Neuronal stem cell (in vitro differentiated cells): ENCODE data around the gene GLCCI1.

ENCODE experiments used
- DNase-seq: peaks from one replicate; pipeline ENCODE4 v3.0.0-alpha.2; 2013; ENCODE audit warnings: low spot score
- H2AFZ ChIP-seq: one replicate; pipeline ENCODE4 v1.6.1; 2013; ENCODE audit warnings: mild to moderate bottlenecking, low read length, inconsistent platforms
- H2AK5ac ChIP-seq: 2 replicates; pipeline ENCODE4 v1.6.1; 2013; ENCODE audit warnings: low read depth, mild to moderate bottlenecking, inconsistent platforms, low read length, moderate library complexity, mixed read lengths
- H2BK120ac ChIP-seq: 2 replicates; pipeline ENCODE4 v1.6.1; 2013; ENCODE audit warnings: low read depth, mild to moderate bottlenecking, inconsistent platforms, low read length, moderate library complexity, mixed read lengths
- H2BK12ac ChIP-seq: one replicate; pipeline ENCODE4 v1.6.1; 2013; ENCODE audit warnings: low read length, inconsistent platforms
- H2BK15ac ChIP-seq: 2 replicates; pipeline ENCODE4 v1.6.1; 2013; ENCODE audit warnings: mild to moderate bottlenecking, low read length, inconsistent platforms, mixed read lengths
- H2BK5ac ChIP-seq: one replicate; pipeline ENCODE4 v1.6.1; 2013; ENCODE audit warnings: inconsistent platforms, mild to moderate bottlenecking, low read length, moderate library complexity
- H3K14ac ChIP-seq: one replicate; pipeline ENCODE4 v1.6.1; 2013; ENCODE audit warnings: low read length, inconsistent platforms
- H3K18ac ChIP-seq: 2 replicates; pipeline ENCODE4 v1.6.1; 2013; ENCODE audit warnings: low read length, inconsistent platforms
- H3K23ac ChIP-seq: 2 replicates; pipeline ENCODE4 v1.6.1; 2013; ENCODE audit warnings: low read depth, mild to moderate bottlenecking, mixed read lengths, low read length, inconsistent platforms; ENCODE audit not compliant: poor library complexity
- H3K27ac ChIP-seq: replicated peaks from 3 replicates; pipeline ENCODE4 v1.5.1; 2013; ENCODE audit warnings: low read length, inconsistent platforms
- H3K27me3 ChIP-seq, 3 experiments: 2 replicates each; pipeline ENCODE4 v1.6.1; 2013; ENCODE audit warnings: low read length in 3 of 3, mild to moderate bottlenecking in 2 of 3, inconsistent platforms in 1 of 3, low read depth in 1 of 3, mixed read lengths in 1 of 3, moderate library complexity in 1 of 3; ENCODE audit not compliant: control insufficient read depth in 3 of 3, insufficient read depth in 3 of 3
- H3K36me3 ChIP-seq, 2 donors: replicated peaks in 1 of 2; 2 replicates each; pipeline ENCODE4 v1.6.1; 2013; ENCODE audit warnings: low read length in 2 of 2; ENCODE audit not compliant: control insufficient read depth in 2 of 2, insufficient read depth in 2 of 2
- H3K4ac ChIP-seq: 2 replicates; pipeline ENCODE4 v1.6.1; 2013; ENCODE audit warnings: inconsistent platforms, mild to moderate bottlenecking, low read length, moderate library complexity
- H3K4me1 ChIP-seq, 2 donors: 1 replicate in 1 of 2; 2 replicates in 1 of 2; pipeline ENCODE4 v1.6.1; 2013; ENCODE audit warnings: low read length in 2 of 2, low read depth in 1 of 2; ENCODE audit not compliant: control insufficient read depth in 2 of 2, insufficient read depth in 1 of 2
- H3K4me2 ChIP-seq: one replicate; pipeline ENCODE4 v1.6.1; 2013; ENCODE audit warnings: mild to moderate bottlenecking, low read length, inconsistent platforms; ENCODE audit not compliant: insufficient read depth, poor library complexity, severe bottlenecking
- H3K4me3 ChIP-seq, 2 donors: 2 replicates each; pipeline ENCODE4 v1.5.1; 2013; ENCODE audit warnings: low read length in 2 of 2, mild to moderate bottlenecking in 2 of 2, inconsistent platforms in 1 of 2, moderate library complexity in 1 of 2
- H3K79me1 ChIP-seq: one replicate; pipeline ENCODE4 v1.6.1; 2013; ENCODE audit warnings: low read depth, mild to moderate bottlenecking, inconsistent platforms, low read length, moderate library complexity
- H3K9ac ChIP-seq: one replicate; pipeline ENCODE4 v1.6.1; 2013; ENCODE audit warnings: mild to moderate bottlenecking, low read depth, low read length, inconsistent platforms; ENCODE audit not compliant: poor library complexity
- H3K9me3 ChIP-seq, 2 donors: replicated peaks in 1 of 2; 2 replicates each; pipeline versions ENCODE3 to v1.6.1; 2013; ENCODE audit warnings: low read length in 2 of 2, mild to moderate bottlenecking in 2 of 2, inconsistent platforms in 1 of 2, low read depth in 1 of 2, mixed read lengths in 1 of 2, moderate library complexity in 1 of 2; ENCODE audit not compliant: control insufficient read depth in 2 of 2, insufficient read depth in 1 of 2
- H4K8ac ChIP-seq: one replicate; pipeline ENCODE4 v1.6.1; 2013; ENCODE audit warnings: low read depth, mild to moderate bottlenecking, inconsistent platforms, low read length, moderate library complexity
- H4K91ac ChIP-seq: one replicate; pipeline ENCODE4 v1.6.1; 2013; ENCODE audit warnings: low read length, low read depth, mild to moderate bottlenecking, inconsistent platforms; ENCODE audit not compliant: poor library complexity
- WGBS, 2 donors: extraction: QIAGEN DNeasy Blood & Tissue Kit; methylation state at CpG; one replicate each; pipeline ENCODE4 v1.1.7; 2013; ENCODE audit warnings: missing lambda C conversion rate in 2 of 2, mixed read lengths in 1 of 2; ENCODE audit not compliant: insufficient read length in 2 of 2, insufficient replicate concordance in 1 of 2; ENCODE audit errors: extremely low coverage in 2 of 2; 5-methylcytosine and 5-hydroxymethylcytosine counted together

The GLCCI1 gene

DNA sequence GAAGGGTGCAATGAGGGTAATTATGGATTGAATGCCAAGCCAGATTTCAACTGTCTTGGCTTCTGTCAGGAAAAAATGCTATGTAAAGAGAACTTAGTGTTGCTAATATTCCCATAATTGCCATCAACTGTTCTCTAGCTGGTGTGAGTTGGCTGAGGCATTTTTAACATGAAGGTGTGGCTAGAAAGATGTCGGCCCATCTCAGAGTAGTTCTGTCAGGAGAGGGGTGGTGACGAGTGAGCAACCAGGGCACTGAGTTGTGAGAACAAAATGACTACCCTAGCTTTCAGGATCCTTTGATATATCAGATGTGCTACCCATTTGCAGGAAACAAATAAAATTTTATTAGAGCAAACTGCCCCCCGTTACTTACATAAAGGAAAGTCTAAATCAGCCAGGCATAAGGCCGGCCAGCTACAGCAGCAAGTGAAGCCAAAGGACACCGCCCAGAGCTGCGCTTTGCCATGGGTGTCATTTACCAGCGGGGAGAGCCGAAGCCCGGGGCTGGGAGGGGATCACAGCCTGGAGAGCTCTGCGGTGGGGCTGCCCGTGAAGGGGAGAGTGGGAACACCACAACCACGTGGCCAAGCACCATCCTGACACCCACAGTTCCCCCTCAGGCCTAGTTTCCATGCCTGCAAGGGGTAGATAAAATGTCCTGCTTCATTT is 151.9 kb downstream of the GLCCI1 start:
- Histone ChIP-seq H3K18ac (peak overlapping the region; percentile 76), H4K91ac (no peak overlapping the region), H3K9ac (no peak overlapping the region), H3K36me3 (no peaks in the 10 kb centered on the region), H2BK15ac (no peak overlapping the region), H3K14ac (no peak overlapping the region), H3K4ac (no peak overlapping the region), H3K4me1 (no peaks in the 10 kb centered on the region), H2BK120ac (no peak overlapping the region), H3K27me3 (no peaks in the 10 kb centered on the region), H4K8ac (no peak overlapping the region), H3K4me2 (no peak overlapping the region), H3K9me3 (no peaks in the 10 kb centered on the region), H2AFZ (no peak overlapping the region), H3K23ac (peak overlapping the region; percentile 30), H2BK12ac (no peak overlapping the region), H2BK5ac (peak overlapping the region; percentile 30), H3K27ac (no peak overlapping the region), H2AK5ac (no peak overlapping the region), H3K4me3 (no peak overlapping the region), H3K79me1 (no peaks in the 10 kb centered on the region)
- WGBS, 2 donors, result no CpG with 5 or more reads among the region's 12 CpGs
- no peak for DNase-seq

GRCh38 chr7:8121243-8121642 is 152.6 kb downstream of the GLCCI1 start:
- Histone ChIP-seq H2BK12ac (no peak overlapping the region), H2AFZ (no peak overlapping the region), H3K23ac (no peak overlapping the region), H3K27me3 (no peaks in the 10 kb centered on the region), H3K27ac (no peak overlapping the region), H3K4me1 (no peaks in the 10 kb centered on the region), H2BK15ac (no peak overlapping the region), H2BK5ac (no peak overlapping the region), H3K18ac (no peak overlapping the region), H3K4ac (no peak overlapping the region), H2BK120ac (no peak overlapping the region), H3K4me2 (no peak overlapping the region), H3K9me3 (no peaks in the 10 kb centered on the region), H3K14ac (no peak overlapping the region), H3K9ac (no peak overlapping the region), H2AK5ac (no peak overlapping the region), H3K4me3 (no peak overlapping the region), H4K91ac (no peak overlapping the region), H3K79me1 (no peaks in the 10 kb centered on the region), H4K8ac (no peak overlapping the region), H3K36me3 (no peaks in the 10 kb centered on the region)
- WGBS, 2 donors, result no CpG with 5 or more reads among the region's 3 CpGs
- DNase-seq, result no peak

GRCh38 chr7:8125680-8126444 is 157.3 kb downstream of the GLCCI1 start:
- Histone ChIP-seq H3K27ac (no peak overlapping the region), H2BK12ac (no peak overlapping the region), H3K9me3 (no peaks in the 10 kb centered on the region), H3K4me3 (no peak overlapping the region), H3K4me1 (no peaks in the 10 kb centered on the region), H2AK5ac (no peak overlapping the region), H3K79me1 (no peaks in the 10 kb centered on the region), H3K18ac (no peak overlapping the region), H4K8ac (no peak overlapping the region), H2BK120ac (no peak overlapping the region), H4K91ac (no peak overlapping the region), H2BK5ac (no peak overlapping the region), H3K9ac (no peak overlapping the region), H3K4me2 (no peak overlapping the region), H3K23ac (no peak overlapping the region), H3K27me3 (no peaks in the 10 kb centered on the region), H3K14ac (no peak overlapping the region), H2AFZ (no peak overlapping the region), H2BK15ac (no peak overlapping the region), H3K4ac (no peak overlapping the region), H3K36me3 (no peaks in the 10 kb centered on the region)
- no CpG with 5 or more reads among the region's 8 CpGs for WGBS, 2 donors
- DNase-seq, result no peak

DNA sequence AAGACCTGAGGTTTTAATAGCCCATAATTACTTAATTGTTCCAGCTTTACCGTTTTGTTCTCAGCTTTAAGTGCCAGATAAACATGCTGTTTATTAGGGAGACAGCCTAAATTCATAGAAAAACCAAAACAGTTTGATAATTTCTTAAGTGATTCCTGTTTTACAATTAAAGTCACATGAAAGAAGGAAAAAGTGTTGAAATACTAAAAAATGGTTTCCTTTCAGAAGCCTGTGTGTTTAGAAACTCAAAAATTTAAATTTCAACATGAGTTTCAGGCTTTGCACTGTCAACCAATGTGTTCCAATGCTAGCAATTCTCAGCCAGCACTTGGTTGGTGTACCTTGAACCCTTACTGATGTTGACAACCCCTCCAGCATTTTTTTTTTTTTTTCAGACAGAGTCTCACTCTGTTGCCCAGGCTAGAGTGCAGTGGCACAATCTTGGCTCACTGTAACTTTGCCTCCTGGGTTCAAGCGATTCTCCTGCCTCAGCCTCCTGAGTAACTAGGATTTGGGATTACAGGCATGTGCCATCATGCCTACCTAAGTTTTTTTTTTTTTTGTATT is 158.1 kb downstream of the GLCCI1 start:
- no CpG with 5 or more reads among the region's 2 CpGs for WGBS, 2 donors
- Histone ChIP-seq H3K9ac (no peak overlapping the region), H2BK15ac (no peak overlapping the region), H3K4me1 (no peaks in the 10 kb centered on the region), H4K91ac (no peak overlapping the region), H3K4ac (no peak overlapping the region), H3K23ac (no peak overlapping the region), H2BK5ac (no peak overlapping the region), H3K27ac (no peak overlapping the region), H3K79me1 (no peaks in the 10 kb centered on the region), H3K9me3 (no peaks in the 10 kb centered on the region), H2AFZ (no peak overlapping the region), H4K8ac (no peak overlapping the region), H2BK120ac (no peak overlapping the region), H3K4me2 (no peak overlapping the region), H3K27me3 (no peaks in the 10 kb centered on the region), H3K36me3 (no peaks in the 10 kb centered on the region), H3K4me3 (no peak overlapping the region), H3K14ac (no peak overlapping the region), H2BK12ac (no peak overlapping the region), H2AK5ac (no peak overlapping the region), H3K18ac (no peak overlapping the region)
- no peak for DNase-seq
